PC-9 (cell line): ENCODE data around the gene BRDT. TPM values are rescaled to one million over a fixed set of nuclear protein-coding genes. Genes with fewer than 3 reads are reported as not detected.

Source experiments
- BruUV-seq: library from RNA; stranded (reverse); fragments of 400-500 nt; replicated peaks from 2 replicates; lab custom pipeline; 2021; lab: Mats Ljungman, UMichigan
- CTCF ChIA-PET: fragments of 300-600 bp; sonication (Branson Sonifier 250); formaldehyde crosslinking; loops from one replicate; lab custom pipeline; 2022; ENCODE audit warnings: antibody characterized with exemption; lab: Charles Lee
- POLR2A ChIA-PET: fragments of 300-600 bp; sonication (Branson Sonifier 250); formaldehyde crosslinking; loops from one replicate; lab custom pipeline; 2022; ENCODE audit warnings: antibody characterized with exemption; ENCODE audit not compliant: unreplicated experiment; lab: Charles Lee
- DNase-seq, 2 experiments: peaks; one replicate each; pipeline versions ENCODE4 v3.0.0 to v3.0.0-alpha.2; 2015 to 2022; ENCODE audit warnings: mixed read lengths in 1 of 2
- H2AFZ ChIP-seq: fragments of 200-600 bp; sonication (generic); 2 replicates; pipeline ENCODE4 v1.8.1; 2017; ENCODE audit warnings: antibody characterized with exemption
- H3F3A ChIP-seq: fragments of 200-600 bp; sonication (generic); 2 replicates; pipeline ENCODE4 v1.8.1; 2017; ENCODE audit warnings: antibody characterized with exemption, mild to moderate bottlenecking, low read depth; ENCODE audit not compliant: insufficient read depth
- H3K27ac ChIP-seq: fragments of 200-600 bp; sonication (generic); 2 replicates; pipeline ENCODE4 v1.6.1; 2016; ENCODE audit warnings: mixed run types
- H3K27me3 ChIP-seq: fragments of 200-600 bp; sonication (generic); 2 replicates; pipeline ENCODE4 v1.6.1; 2016; ENCODE audit warnings: low read depth, mixed run types; ENCODE audit not compliant: insufficient read depth
- H3K36me3 ChIP-seq: fragments of 200-600 bp; sonication (generic); 2 replicates; pipeline ENCODE4 v1.6.1; 2016; ENCODE audit warnings: low read depth, mixed run types
- H3K4me1 ChIP-seq: fragments of 200-600 bp; sonication (generic); replicated peaks from 2 replicates; pipeline ENCODE4 v1.6.1; 2016; ENCODE audit warnings: mixed run types; ENCODE audit not compliant: insufficient read depth
- H3K4me2 ChIP-seq: fragments of 200-600 bp; sonication (generic); 2 replicates; pipeline ENCODE4 v1.6.1; 2017; ENCODE audit warnings: mixed run types
- H3K4me3 ChIP-seq: fragments of 200-600 bp; sonication (generic); 2 replicates; pipeline ENCODE4 v1.6.1; 2016; ENCODE audit warnings: mixed run types
- H3K79me2 ChIP-seq: fragments of 200-600 bp; sonication (generic); 2 replicates; pipeline ENCODE4 v1.6.1; 2017; ENCODE audit warnings: low read depth, mixed run types
- H3K9me2 ChIP-seq: fragments of 200-600 bp; sonication (generic); 2 replicates; pipeline ENCODE4 v1.8.1; 2017; ENCODE audit warnings: mild to moderate bottlenecking; ENCODE audit not compliant: insufficient read depth
- H3K9me3 ChIP-seq: fragments of 200-600 bp; sonication (generic); 2 replicates; pipeline ENCODE4 v1.8.1; 2016; ENCODE audit warnings: low read depth; ENCODE audit not compliant: insufficient read depth
- H4K20me1 ChIP-seq: fragments of 200-600 bp; sonication (generic); 2 replicates; pipeline ENCODE4 v1.8.1; 2017; ENCODE audit not compliant: insufficient read depth
- CTCF ChIP-seq: fragments of 200-600 bp; sonication (generic); conservative IDR thresholded peaks from 2 replicates; pipeline ENCODE4 v1.6.1; 2017; ENCODE audit warnings: mixed run types, antibody characterized with exemption, mild to moderate bottlenecking, moderate library complexity
- EZH2 ChIP-seq: fragments of 200-600 bp; sonication (generic); IDR thresholded peaks from 2 replicates; pipeline ENCODE4 v1.8.0; 2017; ENCODE audit warnings: antibody characterized with exemption, low read depth
- intact Hi-C: fragments of 100-400 bp; cut with micrococcal nuclease; formaldehyde crosslinking; loops from one replicate; pipeline ENCODE4 v1.10.0; 2022; ENCODE audit not compliant: unreplicated experiment
- total RNA-seq: library from RNA; stranded (reverse); gene quantifications from 2 replicates; pipeline ENCODE4 v1.2.3, GENCODE V29; 2021

Gene BRDT
- total RNA-seq, 1 experiment from 2014 or later: not detected

- peak overlapping the region; percentile 99 for H2AFZ ChIP-seq
- H3K9me3 ChIP-seq: no peaks in the 10 kb centered on the region
- POLR2A ChIA-PET: no interaction called here
- H3K4me3 ChIP-seq: peak overlapping the region; percentile 95
- BruUV-seq: no TSS peak
- H4K20me1 ChIP-seq: no peaks in the 10 kb centered on the region
- H3F3A ChIP-seq: peaks cover 13% of the 10 kb centered on the region
- no peaks in the 10 kb centered on the region for H3K79me2 ChIP-seq
- DNase-seq: no peak
- TF ChIP-seq EZH2 (no peak), CTCF (no peak)
- no peak overlapping the region for H3K27ac ChIP-seq
- H3K4me1 ChIP-seq: peaks cover 22% of the 10 kb centered on the region
- peak overlapping the region; percentile 97 for H3K4me2 ChIP-seq
- intact Hi-C loops: no loop called here
- H3K36me3 ChIP-seq: no peaks in the 10 kb centered on the region
- CTCF ChIA-PET: no interaction called here
- no peaks in the 10 kb centered on the region for H3K27me3 ChIP-seq
- no peaks in the 10 kb centered on the region for H3K9me2 ChIP-seq
These were observed 80.2 kb downstream of the BRDT start for GRCh38 chr1:92029241-92029922.

- BruUV-seq: TSS peak; percentile 48
- CTCF ChIA-PET: no interaction called here
These were observed 81.5 kb downstream of the BRDT start for GRCh38 chr1:92030656-92031107.

More at GRCh38 chr1:92030656-92031107, 81.5 kb downstream of the BRDT start:
- Histone ChIP-seq H3K4me2 (peak overlapping the region; percentile 97), H3K79me2 (no peaks in the 10 kb centered on the region), H3K4me1 (peaks cover 22% of the 10 kb centered on the region), H3K9me2 (no peaks in the 10 kb centered on the region), H3K27me3 (no peaks in the 10 kb centered on the region), H3K27ac (peak overlapping the region; percentile 66), H3F3A (peaks cover 13% of the 10 kb centered on the region), H3K36me3 (no peaks in the 10 kb centered on the region), H4K20me1 (no peaks in the 10 kb centered on the region), H3K9me3 (no peaks in the 10 kb centered on the region), H2AFZ (peak overlapping the region; percentile 99), H3K4me3 (peak overlapping the region; percentile 95)
- POLR2A ChIA-PET: interaction anchor here (0.5 to 0.6 kb wide), 2 partner anchors 913 to 1149 kb away, joined by 3 read pairs; no protein-coding TSS in a partner anchor
- DNase-seq: peak; percentile 44 to 93
- TF ChIP-seq CTCF: no peak
- intact Hi-C loops: no loop called here
